MM.1S (cell line): ENCODE data around the gene KHDRBS2.
A peak's percentile ranks its signal among the peaks of the same experiment; 100 is the strongest.

ENCODE experiments used
- DNase-seq: peaks from one replicate; pipeline ENCODE4 v3.0.0-alpha.2; 2015
- H2AFZ ChIP-seq: fragments of 300-600 bp; sonication (generic); 2 replicates; pipeline ENCODE4 v1.6.0; 2016; ENCODE audit warnings: antibody characterized with exemption, low read length
- H3F3A ChIP-seq: fragments of 300-600 bp; sonication (generic); 2 replicates; pipeline ENCODE4 v1.6.1; 2016; ENCODE audit warnings: mild to moderate bottlenecking, antibody characterized with exemption, low read length, moderate library complexity, mixed read lengths; ENCODE audit not compliant: insufficient read depth
- H3K27ac ChIP-seq: fragments of 300-600 bp; sonication (generic); 2 replicates; pipeline ENCODE4 v1.5.1; 2016; ENCODE audit warnings: mild to moderate bottlenecking, low read length
- H3K27me3 ChIP-seq: fragments of 300-600 bp; sonication (generic); replicated peaks from 2 replicates; pipeline ENCODE4 v1.6.0; 2016; ENCODE audit warnings: low read length; ENCODE audit not compliant: insufficient read depth
- H3K36me3 ChIP-seq: fragments of 300-600 bp; sonication (generic); replicated peaks from 2 replicates; pipeline ENCODE4 v1.6.1; 2016; ENCODE audit warnings: mild to moderate bottlenecking, low read length, mixed read lengths; ENCODE audit not compliant: insufficient read depth
- H3K4me1 ChIP-seq: fragments of 300-600 bp; sonication (generic); 2 replicates; pipeline ENCODE4 v1.6.1; 2016; ENCODE audit warnings: low read length, mixed read lengths
- H3K4me2 ChIP-seq: fragments of 300-600 bp; sonication (generic); 2 replicates; pipeline ENCODE4 v1.6.0; 2016; ENCODE audit warnings: low read depth, low read length
- H3K4me3 ChIP-seq: fragments of 300-600 bp; sonication (generic); 2 replicates; pipeline ENCODE4 v1.5.1; 2016; ENCODE audit warnings: low read length, mixed read lengths
- H3K79me2 ChIP-seq: fragments of 300-600 bp; sonication (generic); 2 replicates; pipeline ENCODE4 v1.6.1; 2016; ENCODE audit warnings: mixed run types, low read length, mixed read lengths
- H3K9ac ChIP-seq: fragments of 300-600 bp; sonication (generic); 2 replicates; pipeline ENCODE4 v1.6.1; 2016; ENCODE audit warnings: low read length, mixed read lengths
- H3K9me2 ChIP-seq: fragments of 300-600 bp; sonication (generic); replicated peaks from 2 replicates; pipeline ENCODE4 v1.6.1; 2016; ENCODE audit warnings: mild to moderate bottlenecking, low read length, mixed read lengths; ENCODE audit not compliant: insufficient read depth
- H3K9me3 ChIP-seq: fragments of 300-600 bp; sonication (generic); replicated peaks from 2 replicates; pipeline ENCODE4 v1.6.1; 2016; ENCODE audit warnings: mild to moderate bottlenecking, low read length, mixed read lengths; ENCODE audit not compliant: insufficient read depth
- H4K20me1 ChIP-seq: fragments of 300-600 bp; sonication (generic); 2 replicates; pipeline ENCODE4 v1.6.1; 2016; ENCODE audit warnings: mild to moderate bottlenecking, low read length, moderate library complexity, mixed read lengths; ENCODE audit not compliant: insufficient read depth
- EZH2 ChIP-seq: fragments of 300-600 bp; sonication (generic); optimal IDR thresholded peaks from 2 replicates; pipeline ENCODE3; 2017; ENCODE audit warnings: low read depth, mild to moderate bottlenecking, antibody characterized with exemption, low read length, mixed read lengths
- EZH2phosphoT487 ChIP-seq: fragments of 300-600 bp; sonication (generic); IDR thresholded peaks from 2 replicates; pipeline ENCODE4 v1.6.1; 2018; ENCODE audit warnings: antibody characterized with exemption, low read length
- TF ChIP-seq, protein P1 (sequence below): fragments of 300-600 bp; sonication (generic); IDR thresholded peaks from 2 replicates; pipeline ENCODE4 v1.5.1; 2016; ENCODE audit warnings: antibody characterized with exemption, low read length, mixed read lengths

The KHDRBS2 gene

DNA sequence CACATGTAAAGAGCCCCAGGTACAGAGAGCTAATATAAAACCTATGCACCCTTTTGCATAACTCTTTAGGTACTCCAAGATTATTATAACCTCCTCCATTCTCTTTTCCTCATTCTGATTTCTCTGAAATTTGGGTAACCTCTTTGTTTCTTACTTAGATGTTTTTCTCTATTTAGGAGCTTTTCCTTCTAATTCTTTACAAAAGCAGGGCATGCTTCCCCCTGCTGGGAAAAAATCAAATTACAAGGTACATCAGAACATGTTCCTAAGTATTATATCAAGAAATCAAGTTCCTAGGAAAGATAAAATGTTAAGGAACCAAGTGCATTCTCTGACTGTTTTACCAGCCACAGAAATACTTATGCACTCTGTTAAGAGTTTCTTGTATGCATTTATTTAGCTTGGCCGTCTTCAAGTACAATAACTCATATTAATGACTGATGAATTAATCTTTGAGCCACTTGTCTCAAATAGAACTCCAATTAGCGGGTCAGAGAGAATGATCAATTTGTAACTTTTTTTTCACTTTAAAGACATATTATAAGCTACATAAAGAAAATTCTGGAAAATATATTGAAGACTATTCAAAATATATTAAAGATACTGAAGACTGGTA, 2.1 kb downstream of the KHDRBS2 start:
- Histone ChIP-seq H3K4me1 (peaks cover 10% of the 10 kb centered on the region; the same call in 1 of the 2 replicates), H2AFZ (no peak overlapping the region), H3K4me3 (no peak overlapping the region), H3K27me3 (no peaks in the 10 kb centered on the region), H3K9ac (no peak overlapping the region), H3K27ac (no peak overlapping the region), H3K36me3 (no peaks in the 10 kb centered on the region), H4K20me1 (no peaks in the 10 kb centered on the region), H3F3A (no peaks in the 10 kb centered on the region), H3K4me2 (no peak overlapping the region; the same call in 1 of the 2 replicates), H3K79me2 (no peaks in the 10 kb centered on the region), H3K9me3 (no peaks in the 10 kb centered on the region), H3K9me2 (no peaks in the 10 kb centered on the region)
- TF ChIP-seq EZH2: no peak
- TF ChIP-seq, protein P1, sequence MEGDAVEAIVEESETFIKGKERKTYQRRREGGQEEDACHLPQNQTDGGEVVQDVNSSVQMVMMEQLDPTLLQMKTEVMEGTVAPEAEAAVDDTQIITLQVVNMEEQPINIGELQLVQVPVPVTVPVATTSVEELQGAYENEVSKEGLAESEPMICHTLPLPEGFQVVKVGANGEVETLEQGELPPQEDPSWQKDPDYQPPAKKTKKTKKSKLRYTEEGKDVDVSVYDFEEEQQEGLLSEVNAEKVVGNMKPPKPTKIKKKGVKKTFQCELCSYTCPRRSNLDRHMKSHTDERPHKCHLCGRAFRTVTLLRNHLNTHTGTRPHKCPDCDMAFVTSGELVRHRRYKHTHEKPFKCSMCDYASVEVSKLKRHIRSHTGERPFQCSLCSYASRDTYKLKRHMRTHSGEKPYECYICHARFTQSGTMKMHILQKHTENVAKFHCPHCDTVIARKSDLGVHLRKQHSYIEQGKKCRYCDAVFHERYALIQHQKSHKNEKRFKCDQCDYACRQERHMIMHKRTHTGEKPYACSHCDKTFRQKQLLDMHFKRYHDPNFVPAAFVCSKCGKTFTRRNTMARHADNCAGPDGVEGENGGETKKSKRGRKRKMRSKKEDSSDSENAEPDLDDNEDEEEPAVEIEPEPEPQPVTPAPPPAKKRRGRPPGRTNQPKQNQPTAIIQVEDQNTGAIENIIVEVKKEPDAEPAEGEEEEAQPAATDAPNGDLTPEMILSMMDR: peak; percentile 70
- DNase-seq: peak; percentile 36

DNA sequence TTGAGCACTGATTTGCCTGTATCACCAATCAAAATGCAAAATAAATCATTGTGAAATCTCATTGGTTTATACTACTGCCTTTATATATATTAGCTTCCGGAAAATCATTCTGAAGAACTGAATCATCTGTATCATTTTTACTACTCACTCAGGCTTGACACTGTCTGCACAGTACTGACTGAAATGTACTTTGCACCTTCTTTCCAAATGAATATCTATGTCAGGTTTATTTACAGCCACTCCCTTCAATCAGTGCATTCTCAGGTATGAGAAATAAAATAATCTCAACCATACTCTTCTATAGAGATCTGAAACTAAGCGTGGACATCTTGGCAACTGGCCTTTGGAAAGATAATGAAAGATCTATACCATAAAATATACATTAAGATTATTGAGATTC, 2.7 kb downstream of the KHDRBS2 start:
- Histone ChIP-seq H2AFZ (no peak overlapping the region), H3F3A (no peaks in the 10 kb centered on the region), H3K9ac (no peak overlapping the region), H4K20me1 (no peaks in the 10 kb centered on the region), H3K4me3 (no peak overlapping the region), H3K9me2 (no peaks in the 10 kb centered on the region), H3K4me2 (no peak overlapping the region), H3K36me3 (no peaks in the 10 kb centered on the region), H3K27ac (no peak overlapping the region), H3K27me3 (no peaks in the 10 kb centered on the region), H3K4me1 (peaks cover 11% of the 10 kb centered on the region; the same call in 1 of the 2 replicates), H3K79me2 (no peaks in the 10 kb centered on the region), H3K9me3 (no peaks in the 10 kb centered on the region)
- TF ChIP-seq EZH2 (no peak), EZH2phosphoT487 (no peak)
- TF ChIP-seq, protein P1: no peak
- no peak for DNase-seq

- Histone ChIP-seq H3K27me3 (no peaks in the 10 kb centered on the region), H3K79me2 (peaks cover 3% of the 10 kb centered on the region; the same call in 1 of the 2 replicates)
Observed at GRCh38 chr6:62280099-62280498, 5.9 kb downstream of the KHDRBS2 start.

More at GRCh38 chr6:62280099-62280498, 5.9 kb downstream of the KHDRBS2 start:
- Histone ChIP-seq H3K4me3 (no peak overlapping the region), H3K9ac (no peak overlapping the region), H3F3A (no peaks in the 10 kb centered on the region), H2AFZ (no peak overlapping the region), H3K9me3 (no peaks in the 10 kb centered on the region), H3K9me2 (no peaks in the 10 kb centered on the region), H3K4me1 (peaks cover 12% of the 10 kb centered on the region; the same call in 1 of the 2 replicates), H3K36me3 (no peaks in the 10 kb centered on the region), H4K20me1 (no peaks in the 10 kb centered on the region), H3K27ac (no peak overlapping the region), H3K4me2 (no peak overlapping the region)
- TF ChIP-seq EZH2phosphoT487 (no peak), EZH2 (no peak)
- TF ChIP-seq, protein P1: no peak
- DNase-seq: no peak
